ENCODE data around the gene TMEM183A.

TMEM183A gene

DNA sequence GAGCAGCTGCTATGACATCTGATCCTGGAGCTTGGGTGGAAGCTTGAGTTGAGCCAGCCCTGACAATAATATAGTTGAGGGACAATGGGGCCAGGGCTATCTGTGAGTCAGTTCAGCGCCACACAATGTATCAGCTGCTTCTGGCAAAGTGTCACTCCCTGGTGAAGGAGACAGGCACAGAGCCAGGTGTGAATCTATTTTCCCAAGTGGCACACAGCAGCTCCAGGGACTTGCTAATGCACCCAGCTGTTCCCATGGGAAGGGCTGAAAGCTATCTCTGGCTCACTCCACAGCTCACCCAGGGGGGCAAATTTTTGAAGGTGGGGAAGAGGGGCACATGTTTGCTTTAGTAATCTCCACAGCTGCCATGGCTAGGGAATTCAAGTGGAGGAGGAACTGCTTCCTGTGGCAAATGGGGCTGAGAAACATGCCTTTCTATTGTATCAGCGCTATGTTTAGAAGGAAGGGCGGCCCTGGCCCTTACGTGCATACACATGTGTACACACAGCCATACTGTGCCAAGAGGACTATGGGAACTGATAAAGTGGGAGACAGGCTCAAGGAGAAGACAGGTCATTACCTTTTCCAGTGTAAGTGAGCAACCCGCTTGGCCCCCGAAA lies 42.3 kb upstream of the TMEM183A start:
- no peak for DNase-seq
- no peaks in the 10 kb centered on the region for H3K27me3 ChIP-seq (replicated peaks in 2 of 5; ENCODE audit: control insufficient read depth in 4 of 5, insufficient read depth in 5 of 5, low read length in 4 of 5)
- no peaks in the 10 kb centered on the region for H3K9me3 ChIP-seq (ENCODE audit: control extremely low read depth in 1 of 5, control insufficient read depth in 4 of 5, insufficient read depth in 2 of 5, low read depth in 1 of 5, low read length in 4 of 5)
- ChIA-PET CTCF (interaction anchor here (0.9 to 1.1 kb wide), 3 partner anchors 10 to 25 kb away, joined by 3 to 4 read pairs (median 4); no protein-coding TSS in a partner anchor), POLR2A (interaction anchor here (0.8 kb wide), 1 partner anchor 10 kb away, joined by 3 read pairs; no protein-coding TSS in a partner anchor)
- 100% methylated on average over 3 of the region's 6 CpGs for WGBS (ENCODE audit: insufficient coverage)
- H3K4me3 ChIP-seq (ENCODE audit: control insufficient read depth in 1 of 7, extremely low read depth in 1 of 7, insufficient read depth in 4 of 7, low read depth in 2 of 7, low read length in 6 of 7), result no peak overlapping the region
- peaks cover 16 to 35% (median 32%) of the 10 kb centered on the region in 4 experiments for H3K4me1 ChIP-seq (ENCODE audit: control extremely low read depth in 1 of 4, control insufficient read depth in 4 of 4, insufficient read depth in 4 of 4, low read length in 3 of 4)
- H3K36me3 ChIP-seq (ENCODE audit: control insufficient read depth in 4 of 4, insufficient read depth in 4 of 4, low read length in 3 of 4), result peaks cover 5 to 34% (median 17%) of the 10 kb centered on the region in 4 experiments
- H3K27ac ChIP-seq (ENCODE audit: insufficient read depth in 1 of 2, low read depth in 1 of 2, low read length in 2 of 2, poor library complexity in 1 of 2, severe bottlenecking in 2 of 2), result no peak overlapping the region

DNA sequence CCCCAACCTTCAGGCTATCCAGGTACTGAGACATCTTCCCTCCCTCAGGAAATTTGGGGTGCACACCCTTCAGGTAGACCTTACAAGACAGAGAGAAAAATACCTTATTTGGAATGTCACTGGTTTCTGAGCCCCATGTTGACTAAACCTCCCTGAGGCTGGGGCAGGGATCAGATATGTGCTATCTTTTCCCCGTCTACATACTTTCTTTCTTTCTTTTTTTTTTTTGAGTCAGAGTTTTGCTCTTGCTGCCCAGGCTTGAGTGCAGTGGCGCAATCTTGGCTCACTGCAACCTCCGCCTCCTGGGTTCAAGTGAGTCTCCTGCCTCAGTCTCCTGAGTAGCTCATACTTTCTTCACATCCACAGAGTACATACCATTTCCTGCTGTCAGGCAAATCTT lies 41.8 kb upstream of the TMEM183A start:
- H3K9me3 ChIP-seq (ENCODE audit: control extremely low read depth in 1 of 5, control insufficient read depth in 4 of 5, insufficient read depth in 2 of 5, low read depth in 1 of 5, low read length in 4 of 5), result no peaks in the 10 kb centered on the region
- ChIA-PET CTCF (interaction anchor here (1.0 kb wide), 1 partner anchor 33 kb away, joined by 3 read pairs; no protein-coding TSS in a partner anchor), POLR2A (interaction anchor here (0.8 kb wide), 1 partner anchor 10 kb away, joined by 3 read pairs; no protein-coding TSS in a partner anchor)
- 94% methylated on average over 3 of the region's 3 CpGs for WGBS (ENCODE audit: insufficient coverage)
- H3K4me3 ChIP-seq (ENCODE audit: control insufficient read depth in 1 of 7, extremely low read depth in 1 of 7, insufficient read depth in 4 of 7, low read depth in 2 of 7, low read length in 6 of 7), result no peak overlapping the region
- no peak for DNase-seq
- H3K4me1 ChIP-seq (ENCODE audit: control extremely low read depth in 1 of 4, control insufficient read depth in 4 of 4, insufficient read depth in 4 of 4, low read length in 3 of 4), result peaks cover 16 to 38% (median 35%) of the 10 kb centered on the region in 4 experiments
- no peaks in the 10 kb centered on the region for H3K27me3 ChIP-seq (replicated peaks in 2 of 5; ENCODE audit: control insufficient read depth in 4 of 5, insufficient read depth in 5 of 5, low read length in 4 of 5)
- H3K27ac ChIP-seq (ENCODE audit: insufficient read depth in 1 of 2, low read depth in 1 of 2, low read length in 2 of 2, poor library complexity in 1 of 2, severe bottlenecking in 2 of 2), result no peak overlapping the region
- H3K36me3 ChIP-seq (ENCODE audit: control insufficient read depth in 4 of 4, insufficient read depth in 4 of 4, low read length in 3 of 4), result peaks cover 5 to 34% (median 17%) of the 10 kb centered on the region in 4 experiments

DNA sequence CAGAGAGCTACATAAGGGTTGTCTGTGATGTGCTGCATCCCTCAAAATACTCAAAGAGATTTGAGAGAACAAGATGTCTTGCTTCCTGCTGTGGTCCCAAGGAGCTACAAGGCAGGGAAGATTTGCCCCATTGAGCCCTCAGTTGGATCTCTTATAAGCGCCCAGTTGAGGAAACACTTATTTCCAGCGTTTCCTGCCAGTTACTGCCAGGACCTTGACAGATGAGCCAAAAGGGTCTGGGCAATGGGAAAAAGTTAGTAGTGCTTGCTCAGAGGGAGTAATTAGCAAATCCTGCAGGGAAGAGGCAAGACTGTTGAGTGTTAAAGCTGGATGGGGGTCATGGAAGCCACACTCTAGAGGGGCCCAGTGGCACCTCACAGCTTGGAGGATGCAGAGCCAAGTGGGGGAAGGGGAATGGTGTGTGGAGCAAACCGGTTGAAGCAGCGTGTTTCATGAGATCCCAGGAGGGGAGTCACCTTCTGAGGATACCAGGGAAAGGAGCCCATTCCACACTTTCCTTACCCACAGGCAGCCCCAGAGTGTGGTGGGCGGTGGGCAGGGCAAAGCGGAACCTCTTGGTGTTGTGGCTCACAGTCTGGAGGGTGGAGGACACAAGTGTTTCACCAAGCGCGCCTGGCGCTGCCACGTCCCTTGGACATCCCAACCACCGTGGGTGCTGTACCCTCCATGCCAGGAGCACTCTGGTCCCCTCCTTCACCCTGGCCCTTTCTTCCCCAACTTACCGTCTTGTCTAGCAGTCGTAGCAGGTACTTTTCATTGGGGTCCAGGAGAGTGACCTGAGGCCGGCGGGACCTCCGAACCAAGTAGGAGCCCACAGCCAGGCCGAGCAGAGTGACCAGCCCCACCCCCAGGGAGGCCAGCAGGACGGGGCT lies 40.9 kb upstream of the TMEM183A start:
- Histone ChIP-seq H3K27ac (ENCODE audit: insufficient read depth in 1 of 2, low read depth in 1 of 2, low read length in 2 of 2, poor library complexity in 1 of 2, severe bottlenecking in 2 of 2) (peak overlapping the region in 1 of 2 experiments; percentile 80), H3K9me3 (ENCODE audit: control extremely low read depth in 1 of 5, control insufficient read depth in 4 of 5, insufficient read depth in 2 of 5, low read depth in 1 of 5, low read length in 4 of 5) (no peaks in the 10 kb centered on the region), H3K4me3 (ENCODE audit: control insufficient read depth in 1 of 7, extremely low read depth in 1 of 7, insufficient read depth in 4 of 7, low read depth in 2 of 7, low read length in 6 of 7) (peak overlapping the region; percentile 64 to 89 (median 80)), H3K4me1 (ENCODE audit: control extremely low read depth in 1 of 4, control insufficient read depth in 4 of 4, insufficient read depth in 4 of 4, low read length in 3 of 4) (peaks cover 16 to 38% (median 35%) of the 10 kb centered on the region in 4 experiments), H3K27me3 (replicated peaks in 2 of 5; ENCODE audit: control insufficient read depth in 4 of 5, insufficient read depth in 5 of 5, low read length in 4 of 5) (no peaks in the 10 kb centered on the region), H3K36me3 (ENCODE audit: control insufficient read depth in 4 of 4, insufficient read depth in 4 of 4, low read length in 3 of 4) (peaks cover 5 to 34% (median 15%) of the 10 kb centered on the region in 4 experiments)
- 45% methylated on average over 14 of the region's 18 CpGs for WGBS (ENCODE audit: insufficient coverage)
- ChIA-PET POLR2A (interaction anchor here (0.9 kb wide), 1 partner anchor 8 kb away, joined by 3 read pairs; the partner anchor contains the start of gene ADIPOR1), CTCF (interaction anchor here (1.0 kb wide), 1 partner anchor 32 kb away, joined by 3 read pairs; no protein-coding TSS in a partner anchor)
- DNase-seq, result no peak

DNA sequence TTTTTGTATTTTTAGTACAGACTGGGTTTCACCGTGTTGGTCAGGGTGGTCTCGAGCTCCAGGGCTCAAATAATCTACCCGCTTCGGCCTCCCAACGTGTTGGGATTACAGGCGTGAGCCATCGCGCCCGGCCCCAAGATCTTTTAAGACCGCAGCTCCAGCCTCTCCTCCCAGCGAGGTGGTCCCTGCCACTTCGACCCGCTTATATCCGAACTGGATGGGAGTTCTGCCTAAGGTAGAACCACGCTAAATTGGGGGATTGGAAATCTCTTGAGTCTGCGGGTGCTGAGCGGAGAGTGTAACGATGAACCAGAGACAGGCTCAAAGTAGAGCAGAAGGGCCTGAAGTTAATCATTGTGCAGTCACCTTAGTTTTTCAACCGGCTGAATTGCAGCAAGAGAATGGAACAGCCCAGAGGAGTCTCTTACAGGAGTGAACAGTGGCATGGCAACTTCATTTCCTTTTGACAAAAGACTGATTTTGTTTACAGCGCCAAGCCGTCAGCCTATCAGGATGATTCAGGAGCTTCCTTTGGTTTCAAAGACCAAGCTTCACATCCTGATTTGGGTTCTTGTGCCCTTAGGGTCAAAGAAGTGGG lies 39.4 kb upstream of the TMEM183A start:
- peak overlapping the region; percentile 36 to 82 for H3K27ac ChIP-seq (ENCODE audit: insufficient read depth in 1 of 2, low read depth in 1 of 2, low read length in 2 of 2, poor library complexity in 1 of 2, severe bottlenecking in 2 of 2)
- ChIA-PET POLR2A (interaction anchor here (0.7 to 1.0 kb wide), 3 partner anchors 14 to 353 kb away, joined by 3 read pairs; partner anchors contain the start of gene PCAT6), CTCF (interaction anchor here (0.7 to 1.8 kb wide), 9 partner anchors 8 to 31 kb away, joined by 3 to 10 read pairs (median 5); no protein-coding TSS in a partner anchor)
- H3K9me3 ChIP-seq (ENCODE audit: control extremely low read depth in 1 of 5, control insufficient read depth in 4 of 5, insufficient read depth in 2 of 5, low read depth in 1 of 5, low read length in 4 of 5), result no peaks in the 10 kb centered on the region
- WGBS (ENCODE audit: insufficient coverage), result 0% methylated on average over 14 of the region's 21 CpGs
- DNase-seq, result peak; percentile 66 to 78 (median 74)
- H3K4me3 ChIP-seq (ENCODE audit: control insufficient read depth in 1 of 7, extremely low read depth in 1 of 7, insufficient read depth in 4 of 7, low read depth in 2 of 7, low read length in 6 of 7), result peak overlapping the region; percentile 62 to 90 (median 76)
- H3K36me3 ChIP-seq (ENCODE audit: control insufficient read depth in 4 of 4, insufficient read depth in 4 of 4, low read length in 3 of 4), result peaks cover 0 to 18% (median 10%) of the 10 kb centered on the region in 4 experiments
- H3K4me1 ChIP-seq (ENCODE audit: control extremely low read depth in 1 of 4, control insufficient read depth in 4 of 4, insufficient read depth in 4 of 4, low read length in 3 of 4), result peaks cover 16 to 38% (median 35%) of the 10 kb centered on the region in 4 experiments
- H3K27me3 ChIP-seq (replicated peaks in 2 of 5; ENCODE audit: control insufficient read depth in 4 of 5, insufficient read depth in 5 of 5, low read length in 4 of 5), result no peaks in the 10 kb centered on the region

DNA sequence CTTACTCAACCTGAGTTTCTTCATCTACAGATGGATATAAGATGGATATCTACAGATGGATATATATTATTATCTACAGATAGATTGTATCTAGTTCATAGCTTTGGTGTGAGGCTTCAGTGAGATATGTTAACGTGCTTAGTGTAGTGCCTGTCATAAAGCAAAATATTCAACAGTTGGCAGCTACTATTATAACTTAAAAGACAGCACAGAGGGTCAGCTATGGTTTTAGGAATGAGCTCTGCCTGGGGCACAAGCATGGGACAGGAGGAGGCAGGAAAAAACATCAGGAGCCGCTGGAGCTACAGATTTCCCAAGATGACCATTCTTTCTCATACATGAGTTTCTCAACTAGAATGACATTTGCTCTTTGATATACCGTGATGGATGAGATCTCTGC lies 38.8 kb upstream of the TMEM183A start:
- ChIA-PET POLR2A (interaction anchor here (0.9 to 1.0 kb wide), 2 partner anchors 13 to 158 kb away, joined by 3 read pairs; partner anchors contain the start of gene PCAT6), CTCF (interaction anchor here (0.7 to 1.8 kb wide), 9 partner anchors 9 to 31 kb away, joined by 3 to 10 read pairs (median 5); no protein-coding TSS in a partner anchor)
- H3K9me3 ChIP-seq (ENCODE audit: control extremely low read depth in 1 of 5, control insufficient read depth in 4 of 5, insufficient read depth in 2 of 5, low read depth in 1 of 5, low read length in 4 of 5), result no peaks in the 10 kb centered on the region
- no peak for DNase-seq
- peak overlapping the region; percentile 36 to 82 for H3K27ac ChIP-seq (ENCODE audit: insufficient read depth in 1 of 2, low read depth in 1 of 2, low read length in 2 of 2, poor library complexity in 1 of 2, severe bottlenecking in 2 of 2)
- peaks cover 0 to 13% (median 8%) of the 10 kb centered on the region in 4 experiments for H3K36me3 ChIP-seq (ENCODE audit: control insufficient read depth in 4 of 4, insufficient read depth in 4 of 4, low read length in 3 of 4)
- peaks cover 16 to 38% (median 35%) of the 10 kb centered on the region in 4 experiments for H3K4me1 ChIP-seq (ENCODE audit: control extremely low read depth in 1 of 4, control insufficient read depth in 4 of 4, insufficient read depth in 4 of 4, low read length in 3 of 4)
- WGBS (ENCODE audit: insufficient coverage), result no CpG with 5 or more reads among the region's 3 CpGs
- H3K4me3 ChIP-seq (ENCODE audit: control insufficient read depth in 1 of 7, extremely low read depth in 1 of 7, insufficient read depth in 4 of 7, low read depth in 2 of 7, low read length in 6 of 7), result peak overlapping the region in 6 of 7 experiments; percentile 62 to 90 (median 76)
- no peaks in the 10 kb centered on the region for H3K27me3 ChIP-seq (replicated peaks in 2 of 5; ENCODE audit: control insufficient read depth in 4 of 5, insufficient read depth in 5 of 5, low read length in 4 of 5)

DNA sequence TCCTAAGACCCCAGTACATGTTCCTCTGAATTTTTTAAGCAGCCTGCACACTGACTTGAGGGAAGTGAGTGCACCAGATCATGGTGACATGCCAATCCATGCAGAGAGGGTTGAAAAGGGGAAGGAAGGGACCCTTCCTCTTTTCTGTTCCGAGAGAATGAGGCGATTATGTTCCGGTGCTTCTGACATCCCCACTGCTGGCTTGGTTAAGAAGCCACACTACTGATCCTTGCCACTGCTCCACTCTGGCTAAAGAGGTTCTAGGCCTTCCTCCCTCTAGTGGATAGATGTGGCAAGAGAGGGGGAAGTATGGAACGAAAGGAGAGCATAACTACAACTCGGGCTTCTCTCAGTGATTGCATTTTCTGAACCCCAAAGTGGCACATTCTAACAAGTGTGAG lies 38.3 kb upstream of the TMEM183A start:
- 0% methylated on average over 2 of the region's 5 CpGs for WGBS (ENCODE audit: insufficient coverage)
- peak overlapping the region in 6 of 7 experiments; percentile 31 to 90 (median 76) for H3K4me3 ChIP-seq (ENCODE audit: control insufficient read depth in 1 of 7, extremely low read depth in 1 of 7, insufficient read depth in 4 of 7, low read depth in 2 of 7, low read length in 6 of 7)
- H3K9me3 ChIP-seq (ENCODE audit: control extremely low read depth in 1 of 5, control insufficient read depth in 4 of 5, insufficient read depth in 2 of 5, low read depth in 1 of 5, low read length in 4 of 5), result no peaks in the 10 kb centered on the region
- H3K4me1 ChIP-seq (ENCODE audit: control extremely low read depth in 1 of 4, control insufficient read depth in 4 of 4, insufficient read depth in 4 of 4, low read length in 3 of 4), result peaks cover 16 to 38% (median 35%) of the 10 kb centered on the region in 4 experiments
- H3K27ac ChIP-seq (ENCODE audit: insufficient read depth in 1 of 2, low read depth in 1 of 2, low read length in 2 of 2, poor library complexity in 1 of 2, severe bottlenecking in 2 of 2), result peak overlapping the region in 1 of 2 experiments; percentile 82
- H3K36me3 ChIP-seq (ENCODE audit: control insufficient read depth in 4 of 4, insufficient read depth in 4 of 4, low read length in 3 of 4), result peaks cover 0 to 7% (median 2%) of the 10 kb centered on the region in 4 experiments
- POLR2A ChIA-PET, result interaction anchor here (0.9 kb wide), 1 partner anchor 158 kb away, joined by 3 read pairs; the partner anchor contains the start of gene PCAT6
- peak; percentile 96 to 99 (median 99) for DNase-seq
- CTCF ChIA-PET, result interaction anchor here (1.1 to 1.8 kb wide), 3 partner anchors 9 to 16 kb away, joined by 7 to 10 read pairs (median 9); no protein-coding TSS in a partner anchor
- H3K27me3 ChIP-seq (replicated peaks in 2 of 5; ENCODE audit: control insufficient read depth in 4 of 5, insufficient read depth in 5 of 5, low read length in 4 of 5), result no peaks in the 10 kb centered on the region
